ENCODE results near the gene ZNF688. TPM values are rescaled to one million over a fixed set of nuclear protein-coding genes. Genes with fewer than 3 reads are reported as not detected.
A peak's percentile ranks its signal among the peaks of the same experiment; 100 is the strongest.

The ZNF688 gene
- total and polyA plus RNA-seq, 2 of the 13 experiments (the other 11 are each of a cell fraction or from before 2014, with no cell fraction given), result 2.4 to 5.4 TPM

DNA sequence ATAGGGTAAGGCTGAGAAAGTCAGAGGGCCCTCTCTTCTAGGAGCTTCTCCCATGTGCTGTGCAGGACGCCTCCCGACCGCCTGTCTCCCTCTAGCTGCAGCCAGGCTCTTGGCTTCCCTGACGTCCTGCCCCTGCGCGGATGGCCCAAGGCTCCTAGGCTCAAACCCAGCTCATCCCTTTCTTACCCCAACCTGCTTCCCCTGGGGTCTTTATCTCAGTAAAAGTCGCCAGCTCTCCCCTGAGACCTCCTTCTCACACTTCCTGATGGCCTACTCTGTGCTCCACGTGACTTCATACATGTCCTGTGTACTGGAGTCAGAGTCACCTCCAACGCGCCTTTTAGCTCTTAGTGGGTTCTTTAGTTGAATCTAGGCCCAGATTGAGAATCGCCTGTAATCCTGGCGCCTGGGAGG is 35.7 kb downstream of the ZNF688 start (continued):
- TF ChIP-seq KDM1A (CRISPR knock-in tag; IDR thresholded peaks at IDR 0.05), result no peak
- no peak for TF ChIP-seq DR1 (CRISPR knock-in tag; IDR thresholded peaks at IDR 0.05)
- TF ChIP-seq ZNF136 (CRISPR knock-in tag; IDR thresholded peaks at IDR 0.05; ENCODE audit: low read depth), result no peak
- no peak for TF ChIP-seq HHEX (CRISPR knock-in tag; IDR thresholded peaks at IDR 0.05)
- TF ChIP-seq SRY (CRISPR knock-in tag; IDR thresholded peaks at IDR 0.05), result peak; percentile 91; the same call in 1 of the 2 replicates
- TF ChIP-seq SMAD9 (CRISPR knock-in tag; IDR thresholded peaks at IDR 0.05), result no peak
- TF ChIP-seq, protein P1, sequence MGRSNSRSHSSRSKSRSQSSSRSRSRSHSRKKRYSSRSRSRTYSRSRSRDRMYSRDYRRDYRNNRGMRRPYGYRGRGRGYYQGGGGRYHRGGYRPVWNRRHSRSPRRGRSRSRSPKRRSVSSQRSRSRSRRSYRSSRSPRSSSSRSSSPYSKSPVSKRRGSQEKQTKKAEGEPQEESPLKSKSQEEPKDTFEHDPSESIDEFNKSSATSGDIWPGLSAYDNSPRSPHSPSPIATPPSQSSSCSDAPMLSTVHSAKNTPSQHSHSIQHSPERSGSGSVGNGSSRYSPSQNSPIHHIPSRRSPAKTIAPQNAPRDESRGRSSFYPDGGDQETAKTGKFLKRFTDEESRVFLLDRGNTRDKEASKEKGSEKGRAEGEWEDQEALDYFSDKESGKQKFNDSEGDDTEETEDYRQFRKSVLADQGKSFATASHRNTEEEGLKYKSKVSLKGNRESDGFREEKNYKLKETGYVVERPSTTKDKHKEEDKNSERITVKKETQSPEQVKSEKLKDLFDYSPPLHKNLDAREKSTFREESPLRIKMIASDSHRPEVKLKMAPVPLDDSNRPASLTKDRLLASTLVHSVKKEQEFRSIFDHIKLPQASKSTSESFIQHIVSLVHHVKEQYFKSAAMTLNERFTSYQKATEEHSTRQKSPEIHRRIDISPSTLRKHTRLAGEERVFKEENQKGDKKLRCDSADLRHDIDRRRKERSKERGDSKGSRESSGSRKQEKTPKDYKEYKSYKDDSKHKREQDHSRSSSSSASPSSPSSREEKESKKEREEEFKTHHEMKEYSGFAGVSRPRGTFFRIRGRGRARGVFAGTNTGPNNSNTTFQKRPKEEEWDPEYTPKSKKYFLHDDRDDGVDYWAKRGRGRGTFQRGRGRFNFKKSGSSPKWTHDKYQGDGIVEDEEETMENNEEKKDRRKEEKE (IDR thresholded peaks at IDR 0.05), result no peak
- TF ChIP-seq ARNTL (CRISPR knock-in tag; IDR thresholded peaks at IDR 0.05), result peak; percentile 61; the same call in 1 of the 2 replicates
- TF ChIP-seq ATAD3A (CRISPR knock-in tag; IDR thresholded peaks at IDR 0.05), result no peak
- TF ChIP-seq, protein P2, sequence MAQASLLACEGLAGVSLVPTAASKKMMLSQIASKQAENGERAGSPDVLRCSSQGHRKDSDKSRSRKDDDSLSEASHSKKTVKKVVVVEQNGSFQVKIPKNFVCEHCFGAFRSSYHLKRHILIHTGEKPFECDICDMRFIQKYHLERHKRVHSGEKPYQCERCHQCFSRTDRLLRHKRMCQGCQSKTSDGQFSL (CRISPR knock-in tag; IDR thresholded peaks at IDR 0.05), result no peak
- no peak for TF ChIP-seq ZBTB21 (CRISPR knock-in tag; IDR thresholded peaks at IDR 0.05)
- TF ChIP-seq TCF7L2 (IDR thresholded peaks at IDR 0.05; ENCODE audit: low read depth, low read length), result no peak
- peak; percentile 56; the same call in 1 of the 2 replicates for TF ChIP-seq SP5 (CRISPR knock-in tag; IDR thresholded peaks at IDR 0.05; ENCODE audit: borderline replicate concordance, low read depth)
- TF ChIP-seq MXI1 (IDR thresholded peaks at IDR 0.05; ENCODE audit: borderline replicate concordance, low read depth, low read length), result peak; percentile 87; the same call in 2 of the 3 replicates
- TF ChIP-seq, protein P3, sequence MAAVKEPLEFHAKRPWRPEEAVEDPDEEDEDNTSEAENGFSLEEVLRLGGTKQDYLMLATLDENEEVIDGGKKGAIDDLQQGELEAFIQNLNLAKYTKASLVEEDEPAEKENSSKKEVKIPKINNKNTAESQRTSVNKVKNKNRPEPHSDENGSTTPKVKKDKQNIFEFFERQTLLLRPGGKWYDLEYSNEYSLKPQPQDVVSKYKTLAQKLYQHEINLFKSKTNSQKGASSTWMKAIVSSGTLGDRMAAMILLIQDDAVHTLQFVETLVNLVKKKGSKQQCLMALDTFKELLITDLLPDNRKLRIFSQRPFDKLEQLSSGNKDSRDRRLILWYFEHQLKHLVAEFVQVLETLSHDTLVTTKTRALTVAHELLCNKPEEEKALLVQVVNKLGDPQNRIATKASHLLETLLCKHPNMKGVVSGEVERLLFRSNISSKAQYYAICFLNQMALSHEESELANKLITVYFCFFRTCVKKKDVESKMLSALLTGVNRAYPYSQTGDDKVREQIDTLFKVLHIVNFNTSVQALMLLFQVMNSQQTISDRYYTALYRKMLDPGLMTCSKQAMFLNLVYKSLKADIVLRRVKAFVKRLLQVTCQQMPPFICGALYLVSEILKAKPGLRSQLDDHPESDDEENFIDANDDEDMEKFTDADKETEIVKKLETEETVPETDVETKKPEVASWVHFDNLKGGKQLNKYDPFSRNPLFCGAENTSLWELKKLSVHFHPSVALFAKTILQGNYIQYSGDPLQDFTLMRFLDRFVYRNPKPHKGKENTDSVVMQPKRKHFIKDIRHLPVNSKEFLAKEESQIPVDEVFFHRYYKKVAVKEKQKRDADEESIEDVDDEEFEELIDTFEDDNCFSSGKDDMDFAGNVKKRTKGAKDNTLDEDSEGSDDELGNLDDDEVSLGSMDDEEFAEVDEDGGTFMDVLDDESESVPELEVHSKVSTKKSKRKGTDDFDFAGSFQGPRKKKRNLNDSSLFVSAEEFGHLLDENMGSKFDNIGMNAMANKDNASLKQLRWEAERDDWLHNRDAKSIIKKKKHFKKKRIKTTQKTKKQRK (IDR thresholded peaks at IDR 0.05; ENCODE audit: low read length), result no peak
- TF ChIP-seq SALL1 (CRISPR knock-in tag; IDR thresholded peaks at IDR 0.05), result peak; percentile 84
- no peak for TF ChIP-seq NBN (conservative IDR thresholded peaks at IDR 0.05)
- peak; percentile 77; the same call in 1 of the 2 replicates for TF ChIP-seq ZSCAN22 (CRISPR knock-in tag; IDR thresholded peaks at IDR 0.05)
- TF ChIP-seq SSRP1 (CRISPR knock-in tag; IDR thresholded peaks at IDR 0.05), result no peak; the same call in 1 of the 2 replicates
- no peak for TF ChIP-seq TOPORS (CRISPR knock-in tag; IDR thresholded peaks at IDR 0.05)
- TF ChIP-seq ZNF12 (CRISPR knock-in tag; IDR thresholded peaks at IDR 0.05), result 0 out of 2 replicates have a peak, but pooled peaks have one; percentile 69
- TF ChIP-seq, protein P4, sequence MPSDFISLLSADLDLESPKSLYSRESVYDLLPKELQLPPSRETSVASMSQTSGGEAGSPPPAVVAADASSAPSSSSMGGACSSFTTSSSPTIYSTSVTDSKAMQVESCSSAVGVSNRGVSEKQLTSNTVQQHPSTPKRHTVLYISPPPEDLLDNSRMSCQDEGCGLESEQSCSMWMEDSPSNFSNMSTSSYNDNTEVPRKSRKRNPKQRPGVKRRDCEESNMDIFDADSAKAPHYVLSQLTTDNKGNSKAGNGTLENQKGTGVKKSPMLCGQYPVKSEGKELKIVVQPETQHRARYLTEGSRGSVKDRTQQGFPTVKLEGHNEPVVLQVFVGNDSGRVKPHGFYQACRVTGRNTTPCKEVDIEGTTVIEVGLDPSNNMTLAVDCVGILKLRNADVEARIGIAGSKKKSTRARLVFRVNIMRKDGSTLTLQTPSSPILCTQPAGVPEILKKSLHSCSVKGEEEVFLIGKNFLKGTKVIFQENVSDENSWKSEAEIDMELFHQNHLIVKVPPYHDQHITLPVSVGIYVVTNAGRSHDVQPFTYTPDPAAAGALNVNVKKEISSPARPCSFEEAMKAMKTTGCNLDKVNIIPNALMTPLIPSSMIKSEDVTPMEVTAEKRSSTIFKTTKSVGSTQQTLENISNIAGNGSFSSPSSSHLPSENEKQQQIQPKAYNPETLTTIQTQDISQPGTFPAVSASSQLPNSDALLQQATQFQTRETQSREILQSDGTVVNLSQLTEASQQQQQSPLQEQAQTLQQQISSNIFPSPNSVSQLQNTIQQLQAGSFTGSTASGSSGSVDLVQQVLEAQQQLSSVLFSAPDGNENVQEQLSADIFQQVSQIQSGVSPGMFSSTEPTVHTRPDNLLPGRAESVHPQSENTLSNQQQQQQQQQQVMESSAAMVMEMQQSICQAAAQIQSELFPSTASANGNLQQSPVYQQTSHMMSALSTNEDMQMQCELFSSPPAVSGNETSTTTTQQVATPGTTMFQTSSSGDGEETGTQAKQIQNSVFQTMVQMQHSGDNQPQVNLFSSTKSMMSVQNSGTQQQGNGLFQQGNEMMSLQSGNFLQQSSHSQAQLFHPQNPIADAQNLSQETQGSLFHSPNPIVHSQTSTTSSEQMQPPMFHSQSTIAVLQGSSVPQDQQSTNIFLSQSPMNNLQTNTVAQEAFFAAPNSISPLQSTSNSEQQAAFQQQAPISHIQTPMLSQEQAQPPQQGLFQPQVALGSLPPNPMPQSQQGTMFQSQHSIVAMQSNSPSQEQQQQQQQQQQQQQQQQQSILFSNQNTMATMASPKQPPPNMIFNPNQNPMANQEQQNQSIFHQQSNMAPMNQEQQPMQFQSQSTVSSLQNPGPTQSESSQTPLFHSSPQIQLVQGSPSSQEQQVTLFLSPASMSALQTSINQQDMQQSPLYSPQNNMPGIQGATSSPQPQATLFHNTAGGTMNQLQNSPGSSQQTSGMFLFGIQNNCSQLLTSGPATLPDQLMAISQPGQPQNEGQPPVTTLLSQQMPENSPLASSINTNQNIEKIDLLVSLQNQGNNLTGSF (CRISPR knock-in tag; IDR thresholded peaks at IDR 0.05), result 0 out of 2 replicates have a peak, but pooled peaks have one; percentile 77

Measured in HepG2 (cell line).